Measurements from ENCODE around the gene OR4D10. TPM values are rescaled to one million over a fixed set of nuclear protein-coding genes. Genes with fewer than 3 reads are reported as not detected.

OR4D10 gene
- total and polyA plus RNA-seq, 2 donors (not counting 3 experiments of a cell fraction or from before 2014, with no cell fraction given), result not detected

- Histone ChIP-seq H3K4me3 (replicated peaks in 1 of 3; ENCODE audit: insufficient read depth in 1 of 3, low read depth in 1 of 3, low read length in 3 of 3) (no peak overlapping the region), H3K4me2 (ENCODE audit: insufficient read depth, low read length) (no peak overlapping the region), H3K9ac (replicated peaks; ENCODE audit: extremely low read depth, insufficient read depth, low read length) (no peak overlapping the region), H3K9me3 (replicated peaks; ENCODE audit: control insufficient read depth, insufficient read depth, low read length) (no peaks in the 10 kb centered on the region), H2AFZ (ENCODE audit: low read depth, low read length) (no peak overlapping the region), H3K36me3 (ENCODE audit: control insufficient read depth in 2 of 2, extremely low read depth in 1 of 2, insufficient read depth in 2 of 2, low read length in 2 of 2) (no peaks in the 10 kb centered on the region), H3K9me1 (replicated peaks; ENCODE audit: control insufficient read depth, extremely low read depth, insufficient read depth, low read length) (no peaks in the 10 kb centered on the region), H3K27me3 (ENCODE audit: control insufficient read depth in 2 of 2, insufficient read depth in 2 of 2, low read length in 2 of 2) (peaks cover 0 to 1% of the 10 kb centered on the region in 2 experiments), H3K4me1 (ENCODE audit: control insufficient read depth, extremely low read depth, insufficient read depth, low read length) (no peaks in the 10 kb centered on the region), H4K20me1 (replicated peaks; ENCODE audit: control insufficient read depth, extremely low read depth, insufficient read depth, low read length) (no peaks in the 10 kb centered on the region), H3K79me2 (ENCODE audit: control insufficient read depth, insufficient read depth, low read length) (no peaks in the 10 kb centered on the region), H3K27ac (ENCODE audit: insufficient read depth, low read depth, low read length) (no peak overlapping the region)
- POLR2A ChIA-PET, result no interaction called here
- intact Hi-C loops (cut with micrococcal nuclease) (no loop called here), dilution Hi-C loops (cut with MboI; ENCODE audit: extremely low pct_ligation_motif_present, low sequenced_read_pairs) (no loop called here)
- DNase-seq (ENCODE audit: low read depth, low spot score) (no peak), FAIRE-seq (no peak)
- no TSS peak for BruUV-seq (replicated peaks)
- TF ChIP-seq MYC (IDR thresholded peaks at IDR 0.05; ENCODE audit: low read depth, low read length) (no peak), EZH2 (IDR thresholded peaks at IDR 0.05; ENCODE audit: borderline replicate concordance, low read depth, low read length, severe bottlenecking) (no peak), JUN (IDR thresholded peaks at IDR 0.05; ENCODE audit: borderline replicate concordance, insufficient read depth, insufficient read length, low read depth) (no peak), GATA2 (IDR thresholded peaks at IDR 0.05; ENCODE audit: insufficient read depth, insufficient read length, low read depth, low read length) (no peak)
- CTCF ChIA-PET, result interaction anchor here (1.2 kb wide), 1 partner anchor 35 kb away, joined by 4 read pairs; no protein-coding TSS in a partner anchor
Measured at GRCh38 chr11:59501931-59502330, 28.8 kb downstream of the OR4D10 start.

GRCh38 chr11:59503276-59503675, 30.2 kb downstream of the OR4D10 start, which contains the start of gene OR4D11:
Gene OR4D11 (plus strand): TSS chr11:59503576. CDS start chr11:59503576, 0 bp downstream.
- H2AFZ ChIP-seq (ENCODE audit: low read depth, low read length), result no peak within 1 kb of the TSS
- BruUV-seq (replicated peaks), result no TSS peak
- H3K27me3 ChIP-seq (ENCODE audit: control insufficient read depth in 2 of 2, insufficient read depth in 2 of 2, low read length in 2 of 2), result peaks cover 0 to 1% of the 10 kb centered on the region in 2 experiments
- H3K27ac ChIP-seq (ENCODE audit: insufficient read depth, low read depth, low read length), result no peak within 1 kb of the TSS
- ChIA-PET CTCF (interaction anchor here (1.1 kb wide), 1 partner anchor 8 kb away, joined by 4 read pairs; the partner anchor contains the start of gene OR4D9), POLR2A (interaction anchor here (0.7 kb wide), 1 partner anchor 299 kb away, joined by 4 read pairs; no protein-coding TSS in a partner anchor)
- FAIRE-seq, result no peak
- H3K9me3 ChIP-seq (replicated peaks; ENCODE audit: control insufficient read depth, insufficient read depth, low read length), result no peaks in the 10 kb centered on the region
- H3K4me1 ChIP-seq (ENCODE audit: control insufficient read depth, extremely low read depth, insufficient read depth, low read length), result no peaks in the 10 kb centered on the region
- dilution Hi-C loops (cut with MboI; ENCODE audit: extremely low pct_ligation_motif_present, low sequenced_read_pairs) (no loop called here), intact Hi-C loops (cut with micrococcal nuclease) (no loop called here)
- no peak within 1 kb of the TSS for H3K9ac ChIP-seq (replicated peaks; ENCODE audit: extremely low read depth, insufficient read depth, low read length)
- no peak within 1 kb of the TSS for H3K4me2 ChIP-seq (ENCODE audit: insufficient read depth, low read length)
- no peaks in the 10 kb centered on the region for H3K36me3 ChIP-seq (ENCODE audit: control insufficient read depth in 2 of 2, extremely low read depth in 1 of 2, insufficient read depth in 2 of 2, low read length in 2 of 2)
- TF ChIP-seq GATA2 (IDR thresholded peaks at IDR 0.05; ENCODE audit: insufficient read depth, insufficient read length, low read depth, low read length), result no peak
- no peak for TF ChIP-seq POLR2AphosphoS5 (IDR thresholded peaks at IDR 0.05; ENCODE audit: insufficient read depth, low read depth, low read length)
- TF ChIP-seq POLR2A (IDR thresholded peaks at IDR 0.05; ENCODE audit: low read depth, low read length), result no peak
- TF ChIP-seq MYC (IDR thresholded peaks at IDR 0.05; ENCODE audit: low read depth, low read length), result no peak
- TF ChIP-seq JUN (IDR thresholded peaks at IDR 0.05; ENCODE audit: borderline replicate concordance, insufficient read depth, insufficient read length, low read depth), result no peak
- no peak for TF ChIP-seq FOS (IDR thresholded peaks at IDR 0.05; ENCODE audit: borderline replicate concordance, insufficient read depth, low read length)
- TF ChIP-seq CTCF (IDR thresholded peaks at IDR 0.05; ENCODE audit: extremely low read depth in 1 of 2, insufficient read depth in 1 of 2, low read depth in 1 of 2, low read length in 2 of 2), result no peak
- TF ChIP-seq, protein P1, sequence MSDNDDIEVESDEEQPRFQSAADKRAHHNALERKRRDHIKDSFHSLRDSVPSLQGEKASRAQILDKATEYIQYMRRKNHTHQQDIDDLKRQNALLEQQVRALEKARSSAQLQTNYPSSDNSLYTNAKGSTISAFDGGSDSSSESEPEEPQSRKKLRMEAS (IDR thresholded peaks at IDR 0.05; ENCODE audit: insufficient read depth, insufficient read length), result no peak
- no peak for TF ChIP-seq EZH2 (IDR thresholded peaks at IDR 0.05; ENCODE audit: borderline replicate concordance, low read depth, low read length, severe bottlenecking)
- H3K9me1 ChIP-seq (replicated peaks; ENCODE audit: control insufficient read depth, extremely low read depth, insufficient read depth, low read length), result no peaks in the 10 kb centered on the region
- no peaks in the 10 kb centered on the region for H3K79me2 ChIP-seq (ENCODE audit: control insufficient read depth, insufficient read depth, low read length)
- H4K20me1 ChIP-seq (replicated peaks; ENCODE audit: control insufficient read depth, extremely low read depth, insufficient read depth, low read length), result no peaks in the 10 kb centered on the region
- no peak within 1 kb of the TSS for H3K4me3 ChIP-seq (replicated peaks in 1 of 3; ENCODE audit: insufficient read depth in 1 of 3, low read depth in 1 of 3, low read length in 3 of 3)
- DNase-seq (ENCODE audit: low read depth, low spot score), result no peak

Data from endothelial cell of umbilical vein (primary cell).